SK-N-SH (cell line): ENCODE results near the gene CD207.

ENCODE experiments used
- EP300 ChIP-seq, 2 experiments: IDR thresholded peaks; 2 replicates each; pipeline versions ENCODE4 v1.4.0 to v1.6.1; 2012; ENCODE audit warnings: borderline replicate concordance in 1 of 2, low read depth in 1 of 2, low read length in 1 of 2
- NRF1 ChIP-seq: IDR thresholded peaks from 2 replicates; pipeline ENCODE4 v1.6.1; 2012; ENCODE audit warnings: low read depth, mild to moderate bottlenecking, low read length
- POLR2AphosphoS5 ChIP-seq: IDR thresholded peaks from 2 replicates; pipeline ENCODE4 v1.6.1; 2012; ENCODE audit warnings: low read depth, low read length
- TF ChIP-seq, protein P1 (sequence below): fragments of 200-600 bp; sonication (generic); IDR thresholded peaks from 2 replicates; pipeline ENCODE4 v1.6.1; 2017; ENCODE audit warnings: antibody characterized with exemption, mild to moderate bottlenecking, moderate library complexity
- TF ChIP-seq, protein P2 (sequence below): IDR thresholded peaks from 2 replicates; pipeline ENCODE4 v1.4.0; 2012; ENCODE audit warnings: low read depth, borderline replicate concordance

DNA sequence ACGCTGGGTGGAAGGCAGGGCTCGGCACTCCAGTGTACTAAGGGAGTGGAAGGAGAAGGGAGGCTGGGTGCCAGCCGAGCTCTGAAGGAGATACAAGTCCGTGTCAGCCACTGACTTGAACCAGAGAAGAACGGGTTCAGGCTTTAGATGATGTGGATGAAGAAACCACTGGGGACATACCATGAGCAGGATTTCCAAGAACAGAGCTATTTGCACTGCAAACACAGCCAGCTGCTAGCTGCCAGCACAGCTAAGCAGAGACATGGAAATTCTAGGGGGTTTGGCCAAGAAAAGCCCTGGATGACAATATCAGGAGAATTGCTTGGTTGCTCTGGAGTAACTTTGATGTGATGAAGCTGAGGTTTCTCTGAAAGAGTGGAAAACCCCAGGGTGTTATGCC is 5.2 kb downstream of the CD207 start:
- TF ChIP-seq, protein P1, sequence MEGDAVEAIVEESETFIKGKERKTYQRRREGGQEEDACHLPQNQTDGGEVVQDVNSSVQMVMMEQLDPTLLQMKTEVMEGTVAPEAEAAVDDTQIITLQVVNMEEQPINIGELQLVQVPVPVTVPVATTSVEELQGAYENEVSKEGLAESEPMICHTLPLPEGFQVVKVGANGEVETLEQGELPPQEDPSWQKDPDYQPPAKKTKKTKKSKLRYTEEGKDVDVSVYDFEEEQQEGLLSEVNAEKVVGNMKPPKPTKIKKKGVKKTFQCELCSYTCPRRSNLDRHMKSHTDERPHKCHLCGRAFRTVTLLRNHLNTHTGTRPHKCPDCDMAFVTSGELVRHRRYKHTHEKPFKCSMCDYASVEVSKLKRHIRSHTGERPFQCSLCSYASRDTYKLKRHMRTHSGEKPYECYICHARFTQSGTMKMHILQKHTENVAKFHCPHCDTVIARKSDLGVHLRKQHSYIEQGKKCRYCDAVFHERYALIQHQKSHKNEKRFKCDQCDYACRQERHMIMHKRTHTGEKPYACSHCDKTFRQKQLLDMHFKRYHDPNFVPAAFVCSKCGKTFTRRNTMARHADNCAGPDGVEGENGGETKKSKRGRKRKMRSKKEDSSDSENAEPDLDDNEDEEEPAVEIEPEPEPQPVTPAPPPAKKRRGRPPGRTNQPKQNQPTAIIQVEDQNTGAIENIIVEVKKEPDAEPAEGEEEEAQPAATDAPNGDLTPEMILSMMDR = no peak
- TF ChIP-seq EP300 (IDR thresholded peaks at IDR 0.05; ENCODE audit: borderline replicate concordance in 1 of 2, low read depth in 1 of 2, low read length in 1 of 2) = no peak
- TF ChIP-seq POLR2AphosphoS5 = no peak
- TF ChIP-seq NRF1 = no peak
- TF ChIP-seq, protein P2, sequence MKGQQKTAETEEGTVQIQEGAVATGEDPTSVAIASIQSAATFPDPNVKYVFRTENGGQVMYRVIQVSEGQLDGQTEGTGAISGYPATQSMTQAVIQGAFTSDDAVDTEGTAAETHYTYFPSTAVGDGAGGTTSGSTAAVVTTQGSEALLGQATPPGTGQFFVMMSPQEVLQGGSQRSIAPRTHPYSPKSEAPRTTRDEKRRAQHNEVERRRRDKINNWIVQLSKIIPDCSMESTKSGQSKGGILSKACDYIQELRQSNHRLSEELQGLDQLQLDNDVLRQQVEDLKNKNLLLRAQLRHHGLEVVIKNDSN = no peak
